Activated CD4-positive, CD25-positive, alpha-beta regulatory T cell treated with anti-CD3 and anti-CD28 coated beads, Interleukin-2, amount 50 U/mL, for 24 hours (primary cell): Measurements from ENCODE around the gene GRB10.

Experiments used
- ATAC-seq, 2 donors: fragments of 150-1000 bp; cut with Tn5 transposase; one replicate each; pipeline ENCODE4 v1.10.0; 2021; ENCODE audit warnings: mild to moderate bottlenecking in 1 of 2, moderate library complexity in 1 of 2

The GRB10 gene

DNA sequence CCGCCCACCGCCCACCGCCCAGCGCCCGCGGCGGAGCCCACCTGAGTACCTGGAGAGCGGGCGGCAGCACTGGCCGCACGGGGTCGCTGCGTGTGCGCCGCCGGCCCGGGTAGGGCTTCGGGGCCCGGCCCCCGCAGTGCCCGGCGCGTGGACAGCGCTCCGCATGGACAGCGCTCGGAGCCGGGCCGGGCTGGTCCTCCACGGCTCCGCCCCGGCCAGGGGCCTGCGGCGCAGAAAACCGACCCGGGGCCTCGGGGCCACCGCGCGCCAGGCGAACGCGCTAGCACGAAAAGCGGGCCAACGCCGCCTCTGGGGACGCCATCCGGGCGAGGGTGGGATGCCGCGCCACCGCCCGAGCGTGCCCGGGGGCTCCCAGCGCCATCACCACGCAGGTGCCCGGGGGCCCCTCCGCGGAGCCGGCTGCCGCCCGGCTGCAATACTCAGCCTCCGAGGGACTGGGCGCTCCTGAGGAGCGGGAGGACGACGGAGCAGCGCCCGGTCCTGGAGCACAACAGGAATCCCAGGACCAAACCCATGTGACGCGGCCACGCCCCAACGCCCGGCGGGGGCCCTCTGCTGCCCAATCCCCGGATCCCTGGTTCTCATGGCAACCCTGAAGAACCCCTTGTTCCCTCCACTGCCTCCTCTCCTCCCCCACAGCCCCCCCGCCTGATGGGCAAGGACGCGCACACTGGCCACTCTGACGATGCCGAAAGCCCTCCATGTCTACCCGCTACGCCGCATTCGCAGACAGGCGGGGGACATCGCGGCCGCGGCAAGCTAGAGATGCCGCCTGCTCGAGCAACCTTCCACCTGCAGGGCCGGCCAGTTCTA, at the start of gene GRB10:
TSS of gene GRB10 (minus strand) at position 522 of the 834 bp plus-strand sequence. CDS start 50,574 bp downstream, outside the sequence.
- no peak for ATAC-seq

DNA sequence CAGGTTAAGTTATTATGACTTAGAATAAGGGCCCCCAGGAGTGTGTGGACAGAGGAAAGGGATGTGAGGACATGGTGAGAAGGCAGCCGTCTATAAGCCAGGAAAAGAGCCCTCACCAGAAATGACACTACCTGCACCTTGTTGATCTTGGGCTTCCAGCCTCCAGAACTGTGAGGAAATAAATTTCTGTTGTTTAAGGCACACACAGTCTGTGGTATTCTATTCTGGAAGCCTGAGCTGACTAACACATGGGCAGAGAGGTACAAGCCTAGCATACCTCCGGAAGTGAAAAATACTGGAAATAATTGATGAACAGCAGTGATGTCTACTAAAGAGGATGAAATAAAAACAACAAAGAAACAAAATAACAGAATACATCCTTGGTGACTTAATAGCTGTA, 46.1 kb upstream of the GRB10 start:
- no peak for ATAC-seq

DNA sequence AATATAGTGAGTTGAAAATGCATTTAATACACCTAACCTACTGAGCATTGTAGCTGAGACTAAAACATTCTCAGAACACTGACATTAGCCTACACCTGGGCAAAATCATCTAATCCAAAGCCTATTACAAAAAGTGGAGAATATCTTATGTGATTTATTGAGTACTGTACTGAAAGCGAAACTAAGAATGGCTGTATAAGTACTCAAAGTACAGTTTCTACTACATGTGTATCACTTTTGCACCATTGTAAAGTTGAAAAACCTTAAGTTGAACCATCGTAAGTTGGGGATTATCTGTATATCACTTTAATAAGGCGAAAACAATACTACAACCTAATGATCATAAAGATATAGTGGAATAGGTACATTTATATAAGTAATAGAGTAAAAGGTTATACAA, 45.4 kb upstream of the GRB10 start:
- ATAC-seq = no peak

DNA sequence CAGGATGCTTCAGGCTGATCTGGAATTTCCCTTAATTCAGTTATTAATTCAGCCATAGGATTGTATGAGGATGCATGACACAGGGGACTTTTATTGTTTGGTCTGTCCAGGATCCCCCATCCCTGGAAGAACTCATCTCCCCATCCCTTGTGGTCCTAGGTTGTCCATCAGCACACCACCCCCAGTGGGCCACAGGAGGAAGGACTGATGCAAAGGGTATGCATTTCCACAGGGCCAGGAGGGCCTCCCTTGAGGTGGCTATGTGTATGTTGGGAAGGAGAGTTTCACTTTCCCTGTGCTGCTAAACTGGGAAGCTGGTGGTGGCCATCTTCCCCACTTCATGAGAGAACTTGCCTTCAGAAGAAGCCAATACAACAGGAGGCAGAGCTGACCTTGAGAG, 44.6 kb upstream of the GRB10 start:
- no peak for ATAC-seq

DNA sequence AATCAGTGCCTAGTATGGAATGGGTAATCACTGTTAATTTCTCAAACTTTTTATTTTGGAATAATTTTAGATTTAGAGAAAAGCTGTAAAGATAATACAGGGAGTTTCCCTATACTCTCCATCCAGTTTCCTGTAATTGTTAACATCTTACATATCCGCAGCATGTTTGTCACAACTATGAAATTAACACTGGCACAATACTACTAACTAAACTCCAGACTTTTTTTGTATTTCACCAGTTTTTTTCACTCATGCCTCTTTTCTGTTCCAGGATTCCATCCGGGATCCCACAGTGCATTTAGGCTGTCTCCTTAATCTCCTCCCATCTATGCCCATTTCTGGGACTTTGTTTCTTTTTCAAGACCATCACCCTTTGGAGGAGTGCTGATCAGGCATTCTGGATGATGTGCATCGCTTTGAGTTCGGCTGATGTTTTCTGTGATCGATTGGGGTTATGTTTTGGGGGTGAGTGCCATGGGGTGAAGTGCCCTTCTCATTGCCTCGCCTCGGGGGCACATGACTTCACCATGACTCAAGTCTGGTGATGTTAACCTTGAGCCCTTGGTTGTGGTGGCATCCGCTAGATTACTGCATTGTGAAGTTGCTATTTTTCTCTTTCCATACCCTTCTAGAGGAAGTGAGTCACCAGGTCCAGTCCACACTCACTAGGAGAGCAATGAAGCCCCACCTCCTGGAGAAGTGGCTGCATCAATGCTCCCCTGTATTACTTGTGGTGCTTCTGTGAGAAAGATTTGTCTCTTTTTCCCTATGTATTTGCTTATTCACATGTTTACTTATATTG, 43.9 kb upstream of the GRB10 start:
- ATAC-seq = peak in 1 of 2 donors; percentile 51

GRCh38 chr7:50825465-50825864, 42.8 kb upstream of the GRB10 start:
- ATAC-seq = no peak

DNA sequence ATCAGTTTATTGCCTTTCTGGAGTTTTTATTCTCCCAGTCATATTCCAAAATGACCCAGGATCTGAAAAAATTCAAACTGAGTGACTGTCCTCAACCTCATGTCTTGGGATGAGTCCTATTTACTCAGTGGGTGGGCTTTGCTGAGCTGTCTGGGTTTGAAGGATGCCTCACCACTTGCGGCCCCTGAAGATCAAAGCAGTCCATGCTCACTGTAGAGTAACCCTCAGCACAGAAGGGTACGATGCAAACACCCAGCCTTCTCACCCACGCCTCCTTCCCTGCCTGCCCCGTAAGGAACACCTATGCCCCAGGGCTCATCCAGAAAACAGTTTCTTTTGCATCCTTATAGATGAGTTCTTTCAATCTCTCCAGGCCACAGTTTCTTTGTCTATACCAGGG, 42.2 kb upstream of the GRB10 start:
- no peak for ATAC-seq

DNA sequence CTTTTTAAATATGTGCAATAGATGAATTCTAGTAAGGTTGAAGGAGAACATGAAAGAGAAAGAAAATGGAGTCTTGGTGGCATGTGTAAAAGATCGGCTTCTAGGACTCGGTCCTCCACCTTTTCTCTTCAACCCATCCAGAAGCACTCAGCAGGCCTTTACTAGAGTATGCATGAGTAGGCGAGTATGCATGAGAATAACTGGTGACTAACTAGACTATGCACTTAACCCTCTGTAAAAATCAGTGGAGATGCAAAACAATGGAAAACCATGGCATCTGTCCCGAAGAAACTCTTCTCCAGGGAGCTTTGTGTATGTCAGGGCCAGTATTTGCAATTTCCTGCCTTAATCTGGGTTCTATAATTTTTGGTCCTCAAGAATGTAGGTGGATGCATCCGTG, 40.0 kb upstream of the GRB10 start:
- ATAC-seq = no peak

DNA sequence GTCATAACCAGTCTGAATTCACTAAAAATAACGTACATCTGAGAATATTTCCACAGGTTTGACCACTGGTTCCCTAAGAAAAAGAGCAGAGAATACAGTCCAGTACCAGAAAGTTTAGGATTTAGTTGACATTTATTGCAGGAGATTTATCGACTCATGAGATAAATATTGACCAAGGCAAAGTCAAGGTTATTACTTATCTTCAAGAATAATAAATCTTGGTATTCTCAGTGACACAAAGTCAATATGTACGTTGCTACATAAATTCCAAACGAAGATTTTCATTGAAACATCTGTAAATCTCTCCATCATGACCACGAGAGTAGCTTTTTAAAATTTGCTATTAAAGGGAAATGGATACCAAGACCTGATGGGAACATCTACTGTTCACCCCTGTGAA, 39.4 kb upstream of the GRB10 start:
- no peak for ATAC-seq

GRCh38 chr7:50821457-50822008, 38.8 kb upstream of the GRB10 start:
- no peak for ATAC-seq

DNA sequence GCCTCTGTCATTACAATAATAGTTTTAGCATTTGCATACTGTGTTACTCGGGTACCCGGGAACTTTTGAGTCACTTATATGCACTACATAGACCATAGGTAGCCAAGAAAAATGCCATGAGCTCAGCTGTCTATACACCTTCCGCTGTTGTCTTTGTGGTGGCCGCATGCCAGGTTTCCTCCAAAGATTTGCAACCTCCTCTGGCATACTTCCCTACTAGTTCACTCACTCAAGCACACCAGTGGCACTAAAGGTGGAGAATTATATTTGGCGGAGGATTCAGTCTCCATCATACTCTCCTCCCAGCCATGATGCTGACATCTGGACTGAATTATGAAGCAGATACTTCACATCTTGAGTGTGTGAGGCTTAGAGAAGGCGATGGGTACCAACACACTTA, 35.6 kb upstream of the GRB10 start:
- no peak for ATAC-seq

- ATAC-seq = no peak
These were observed 34.9 kb upstream of the GRB10 start for GRCh38 chr7:50817561-50817960.

DNA sequence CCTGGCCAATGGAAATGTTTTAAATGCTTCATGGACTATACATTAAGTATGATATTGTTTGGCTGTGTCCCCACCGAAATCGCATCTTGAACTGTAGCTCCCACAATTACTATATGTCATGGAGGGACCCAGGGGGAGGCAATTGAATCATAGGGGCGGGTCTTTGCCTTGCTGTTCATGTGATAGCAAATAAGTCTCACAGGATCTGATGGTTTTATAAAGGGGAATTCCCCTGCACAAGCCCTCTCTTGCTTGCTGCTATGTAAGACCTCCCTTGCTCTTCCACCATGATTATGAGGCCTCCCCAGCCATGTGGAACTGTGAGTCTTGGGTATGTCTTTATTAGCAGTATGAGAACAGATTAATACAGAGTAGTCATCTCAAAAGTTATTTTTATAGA, 32.4 kb upstream of the GRB10 start:
- ATAC-seq = no peak

- no peak for ATAC-seq
These were observed 31.5 kb upstream of the GRB10 start for GRCh38 chr7:50814166-50814565.

DNA sequence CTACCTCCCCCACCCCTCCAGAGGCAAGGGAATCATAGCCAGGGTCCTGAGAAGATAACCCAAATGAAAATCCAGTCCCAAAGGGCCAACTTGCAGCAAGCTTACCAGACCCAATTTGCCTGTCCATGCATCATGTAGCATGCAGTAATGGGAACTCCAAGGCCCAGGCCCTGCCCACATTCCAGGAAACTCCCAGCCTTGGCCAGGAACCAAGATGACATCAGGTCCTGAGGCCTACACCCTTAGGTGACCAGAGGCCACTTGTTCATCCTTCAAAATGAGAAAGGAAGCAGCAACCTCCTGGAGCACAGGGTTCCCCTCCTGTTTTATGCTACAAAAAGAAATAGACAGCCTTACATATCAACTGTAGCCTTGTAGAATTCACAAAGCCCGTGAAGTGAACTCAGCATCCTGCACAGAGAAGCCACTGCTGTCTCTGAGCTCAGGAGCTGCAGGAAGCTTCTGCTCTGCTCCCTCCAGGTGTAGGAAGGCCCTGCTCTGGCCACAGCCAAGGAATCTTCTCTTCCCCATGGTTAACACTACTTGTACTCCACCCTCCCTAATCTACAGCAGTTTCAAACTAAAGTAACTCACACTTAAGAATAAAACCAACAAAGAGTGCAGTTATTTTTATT, 30.3 kb upstream of the GRB10 start:
- ATAC-seq = no peak

DNA sequence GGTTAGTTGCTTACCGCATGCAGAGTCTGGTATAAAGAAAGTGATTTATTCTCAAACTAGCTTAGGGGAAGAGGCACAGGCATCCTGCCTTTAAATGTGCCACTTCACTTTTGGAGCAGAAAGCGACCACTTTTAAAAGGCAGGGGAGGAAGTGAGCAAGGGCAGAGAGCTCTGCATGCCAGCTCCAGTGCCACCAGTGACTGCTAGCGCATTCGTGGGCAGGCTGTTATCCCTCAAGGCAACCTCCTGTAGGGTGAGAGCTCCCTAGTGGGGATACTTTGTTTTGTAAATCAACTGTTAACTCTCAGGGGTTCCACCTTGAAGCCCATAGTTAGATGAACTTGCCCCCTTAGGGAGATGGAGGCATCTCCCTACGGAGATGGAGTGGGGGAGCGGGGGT, 29.4 kb upstream of the GRB10 start:
- no peak for ATAC-seq

GRCh38 chr7:50808282-50808888, 25.7 kb upstream of the GRB10 start:
- ATAC-seq = no peak

DNA sequence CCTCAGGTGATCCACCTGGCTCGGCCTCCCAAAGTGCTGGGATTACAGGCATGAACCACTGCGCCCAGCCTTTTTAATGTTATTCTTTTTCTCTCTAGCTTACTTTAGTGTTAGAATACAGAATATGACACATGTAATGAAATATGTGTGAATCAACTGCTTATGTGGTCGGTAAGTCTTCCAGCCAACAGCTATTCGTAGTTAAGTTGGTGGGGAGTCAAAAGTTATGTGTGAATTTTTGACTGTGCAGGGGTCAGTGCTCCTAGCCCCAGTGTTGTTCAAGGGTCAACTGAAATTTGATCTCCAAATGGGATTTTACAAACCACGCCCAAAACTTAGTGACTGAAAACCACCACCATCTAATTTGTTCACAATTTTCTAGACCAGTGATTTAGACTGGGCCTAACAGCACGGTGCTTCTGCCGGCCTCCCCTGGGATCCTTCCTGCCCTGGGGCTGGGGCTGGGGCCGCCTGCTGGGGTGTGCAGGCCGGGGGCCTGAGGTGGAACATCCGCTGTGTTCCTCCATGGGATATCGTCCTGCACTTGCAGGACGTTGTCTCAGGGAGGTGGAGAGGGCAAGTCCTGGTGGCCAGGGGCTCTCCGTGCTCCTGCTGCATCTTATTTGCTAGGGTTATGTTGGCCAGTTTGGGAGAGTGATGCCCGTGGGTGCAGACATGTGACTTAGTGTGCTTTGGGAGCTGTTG, 24.5 kb upstream of the GRB10 start:
- ATAC-seq = no peak

DNA sequence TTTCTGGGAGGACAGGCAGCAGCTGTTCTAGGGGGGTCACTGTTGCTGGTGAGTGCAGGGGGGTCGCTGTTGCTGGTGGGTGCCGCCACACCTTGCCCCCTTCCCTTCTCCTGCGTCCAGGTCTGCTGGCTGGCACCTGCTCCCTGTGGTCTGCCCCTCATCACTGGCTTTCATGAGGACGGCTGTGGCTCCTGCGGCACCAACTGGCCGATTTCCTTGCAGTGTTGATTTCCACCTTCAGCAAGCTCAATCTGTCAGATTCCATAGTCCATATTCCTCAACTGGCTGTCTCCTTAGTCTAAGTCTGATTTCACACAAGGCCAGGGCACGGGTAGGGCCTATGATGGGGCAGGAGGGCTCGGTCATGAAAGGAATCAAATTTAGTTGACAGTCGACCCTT, 23.4 kb upstream of the GRB10 start:
- no peak for ATAC-seq

- ATAC-seq = no peak
These were observed 22.9 kb upstream of the GRB10 start for GRCh38 chr7:50805447-50806125.
